HG03439 (cell line): Measurements from ENCODE around the gene SLC38A9.

Source experiments
- ATAC-seq: cut with Tn5 transposase; IDR thresholded peaks from one replicate; pipeline ENCODE4 v1.9.1; 2021; ENCODE audit warnings: mild to moderate bottlenecking, moderate library complexity; ENCODE audit not compliant: unreplicated experiment

The SLC38A9 gene

DNA sequence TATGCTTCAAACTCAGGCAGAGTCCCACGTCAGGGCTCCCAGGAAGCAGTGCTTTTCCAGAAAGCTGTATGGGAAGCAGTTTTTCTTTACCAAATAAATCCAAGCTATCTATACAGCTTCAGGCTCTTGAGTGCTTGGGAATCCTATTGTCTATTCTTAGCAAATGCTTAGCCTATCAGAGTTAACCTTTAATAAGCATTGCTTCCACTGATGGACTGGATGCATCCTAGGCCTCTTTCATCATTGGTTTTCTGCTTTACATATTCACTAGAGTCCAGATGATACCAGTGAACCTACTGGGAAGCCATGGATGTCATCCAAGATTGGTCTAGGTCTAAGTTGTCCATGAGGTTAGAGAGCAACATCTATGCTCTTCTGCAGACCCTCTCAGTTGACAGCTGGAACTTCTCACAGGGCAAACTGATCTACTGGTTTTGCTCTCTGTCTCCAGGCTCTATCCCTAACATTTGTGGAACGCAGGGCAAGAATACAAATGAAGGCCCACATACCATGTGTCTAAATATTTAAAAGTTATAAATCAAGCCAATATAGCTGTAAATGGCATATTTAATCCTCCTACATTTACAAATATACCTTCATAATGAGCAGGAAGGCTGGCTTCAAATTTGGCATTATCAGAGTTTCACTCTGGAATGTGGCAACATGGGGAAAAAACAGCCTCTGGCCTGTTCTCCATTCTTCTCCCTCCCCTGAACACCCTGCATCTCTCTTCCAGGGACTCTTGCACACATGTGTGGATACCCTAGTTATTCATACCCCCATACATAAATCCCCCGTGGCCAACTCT lies 127.5 kb downstream of the SLC38A9 start:
- ATAC-seq = no peak

DNA sequence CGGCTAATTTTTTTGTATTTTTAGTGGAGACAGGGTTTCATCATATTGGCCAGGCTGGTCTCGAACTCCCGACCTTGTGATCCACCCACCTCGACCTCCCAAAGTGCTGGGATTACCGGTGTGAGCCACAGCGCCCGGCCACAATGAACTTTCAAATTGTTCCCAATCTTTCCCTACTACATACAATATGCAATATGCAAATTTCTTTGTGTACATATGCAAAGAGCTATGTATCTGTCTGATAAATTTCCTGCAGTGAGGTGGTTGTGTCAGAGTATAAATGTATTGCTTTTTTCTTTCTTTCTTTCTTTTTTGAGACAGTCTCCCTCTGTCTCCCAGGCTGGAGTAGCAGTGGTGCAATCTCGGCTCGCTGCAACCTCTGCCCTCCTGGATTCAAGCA lies 128.5 kb downstream of the SLC38A9 start:
- ATAC-seq = no peak

DNA sequence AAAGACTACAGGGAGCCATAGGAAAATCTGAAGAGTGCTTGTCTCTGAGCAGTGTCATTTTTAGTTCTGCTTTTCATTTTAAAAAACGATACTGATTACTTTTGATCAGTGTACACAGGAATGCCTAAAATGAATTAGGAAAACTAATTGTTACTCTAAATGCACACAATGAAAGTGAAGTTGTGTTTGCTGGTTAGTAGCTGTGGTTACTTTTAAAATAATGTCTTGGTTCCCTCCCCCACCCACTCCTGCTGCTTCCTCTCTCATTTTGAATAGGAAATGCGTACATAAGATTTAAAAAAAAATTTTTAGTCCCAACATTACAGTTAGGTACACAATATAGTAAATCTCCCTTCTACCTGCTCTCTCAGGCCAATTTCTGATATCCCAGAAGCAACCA lies 129.9 kb downstream of the SLC38A9 start:
- ATAC-seq = no peak

DNA sequence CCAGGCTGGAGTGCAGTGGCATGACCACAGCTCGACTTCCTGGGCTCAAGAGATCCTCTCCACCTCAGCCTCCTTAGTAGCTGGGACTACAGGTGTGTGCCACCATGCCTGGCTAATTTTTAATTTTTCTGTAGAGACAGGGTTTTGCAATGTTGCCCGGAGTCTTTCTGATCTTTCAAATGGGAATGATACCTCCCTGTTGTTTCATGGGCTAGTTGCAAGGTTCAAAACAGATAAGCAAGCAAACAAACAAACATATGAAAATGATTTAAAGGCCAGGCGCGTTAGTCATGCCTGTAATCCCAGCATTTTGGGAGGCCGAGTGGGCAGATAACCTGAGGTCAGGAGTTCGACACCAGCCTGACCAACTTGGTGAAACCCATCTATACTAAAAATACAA lies 132.1 kb downstream of the SLC38A9 start:
- no peak for ATAC-seq

DNA sequence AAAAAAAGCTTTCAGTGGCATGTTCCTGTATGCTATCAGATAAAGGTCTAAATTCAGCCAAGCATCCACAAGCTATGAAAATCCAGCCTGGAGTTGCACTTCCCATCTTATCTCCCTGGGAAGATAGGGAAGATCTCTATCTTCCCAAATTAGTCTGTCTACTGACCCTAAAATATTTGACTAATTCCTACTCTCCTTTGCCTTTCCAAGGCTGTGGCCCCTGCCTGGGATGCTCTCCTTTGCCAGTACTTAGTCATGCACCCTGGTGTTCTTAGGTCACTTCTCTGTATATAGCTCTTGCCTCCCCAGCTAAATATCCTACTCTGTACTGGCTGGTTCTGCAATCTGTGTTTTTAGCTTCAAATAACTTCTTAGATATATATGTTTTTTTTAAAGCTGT lies 133.4 kb downstream of the SLC38A9 start:
- ATAC-seq = no peak

DNA sequence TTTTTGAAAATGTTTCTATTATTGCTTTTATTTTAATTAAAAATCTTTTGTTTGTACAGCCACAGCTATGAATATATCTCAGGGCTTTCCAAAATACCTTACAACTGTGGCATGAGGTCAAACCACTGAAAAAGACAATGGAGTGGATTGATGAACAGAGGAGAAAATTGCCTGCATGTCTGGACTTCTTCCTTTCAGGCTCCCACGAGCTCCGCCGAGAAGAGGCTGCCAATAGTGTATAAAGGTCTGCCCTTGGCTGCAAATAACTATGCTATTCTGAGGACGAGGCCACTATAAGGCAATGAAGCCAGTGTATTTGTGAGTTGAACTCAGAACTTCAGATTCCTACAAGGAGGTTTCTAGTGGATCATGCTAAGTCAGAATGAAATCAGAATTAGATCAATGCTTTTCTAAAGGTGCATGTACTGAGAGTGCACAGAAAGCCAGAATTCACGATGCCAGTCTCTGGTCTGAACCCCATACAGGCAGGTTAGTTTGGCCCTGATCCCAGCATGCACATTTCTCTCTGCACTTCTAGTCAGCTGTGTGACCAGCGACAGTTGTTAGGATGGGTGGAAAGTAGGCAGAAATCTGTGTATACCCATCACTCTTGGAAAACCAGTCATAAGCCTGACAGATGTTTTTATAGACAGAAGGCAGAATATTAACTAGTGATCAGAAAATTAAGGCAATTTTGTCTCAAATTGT lies 134.6 kb downstream of the SLC38A9 start:
- ATAC-seq = no peak

DNA sequence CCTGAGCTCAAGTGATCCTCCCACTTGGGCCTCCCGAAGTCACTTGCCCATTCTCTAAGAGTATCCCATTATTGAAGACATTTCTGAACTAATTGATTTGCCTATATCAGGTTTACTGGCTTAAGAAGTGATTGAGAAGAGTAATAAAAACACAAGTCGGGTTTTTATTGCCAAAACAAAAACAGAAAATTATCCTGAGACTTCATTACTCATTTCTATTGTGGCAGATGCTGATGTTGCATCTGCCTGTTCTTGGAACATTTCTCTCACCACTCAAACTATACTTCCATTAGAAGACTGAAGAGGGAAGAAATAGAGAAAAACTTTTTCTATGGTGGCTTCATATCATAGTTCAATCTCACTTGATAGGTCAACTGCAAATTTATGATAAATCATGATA lies 135.5 kb downstream of the SLC38A9 start:
- ATAC-seq = no peak
